Activated T-helper 1 cell treated with anti-CD3 and anti-CD28 coated beads, Interleukin-12 subunit alpha, Interleukin-12 subunit beta, Interleukin-2, Interleukin-4 antibody, amounts not matched to agents 30 ng/mL and 10 ng/mL and 1 ng/mL, durations not matched to agents 14 hours and 24 hours and 36 hours (primary cell): ENCODE data around the gene VEGFB. TPM values are rescaled to one million over a fixed set of nuclear protein-coding genes. Genes with fewer than 3 reads are reported as not detected.
A peak's percentile ranks its signal among the peaks of the same experiment; 100 is the strongest.
"Not testable (repeated sequence)": the region's sequence is repeated elsewhere in the genome, so short reads cannot be mapped to it uniquely, and the experiment has no call there.

ENCODE experiments used
- DNase-seq: peaks from one replicate; pipeline ENCODE4 v3.0.0; 2021; ENCODE audit warnings: low spot score
- H3K27ac Mint-ChIP-seq: one replicate; pipeline ENCODE4 v1.8.0; 2021; ENCODE audit warnings: mild to moderate bottlenecking, mixed read lengths
- H3K27me3 Mint-ChIP-seq: one replicate; pipeline ENCODE4 v1.8.0; 2022; ENCODE audit warnings: mild to moderate bottlenecking, moderate library complexity, mixed read lengths; ENCODE audit not compliant: insufficient read depth
- H3K36me3 Mint-ChIP-seq: one replicate; pipeline ENCODE4 v1.8.0; 2021; ENCODE audit warnings: low read depth, mixed read lengths
- H3K4me1 Mint-ChIP-seq: one replicate; pipeline ENCODE4 v1.8.0; 2021; ENCODE audit warnings: low read depth, mixed read lengths
- H3K4me3 Mint-ChIP-seq: one replicate; pipeline ENCODE4 v1.8.0; 2021; ENCODE audit warnings: mild to moderate bottlenecking, moderate library complexity, mixed read lengths
- H3K9me3 Mint-ChIP-seq: one replicate; pipeline ENCODE4 v1.8.0; 2021; ENCODE audit warnings: mixed read lengths
- intact Hi-C: fragments of 100-400 bp; cut with micrococcal nuclease; formaldehyde crosslinking; loops from one replicate; pipeline ENCODE4 v1.15.1; 2024
- total RNA-seq: library from RNA; stranded (reverse); gene quantifications from 2 replicates; pipeline ENCODE4 v1.2.3, GENCODE V29; 2022

Gene VEGFB
- total RNA-seq, 1 donor from 2014 or later, result 60.2 TPM

DNA sequence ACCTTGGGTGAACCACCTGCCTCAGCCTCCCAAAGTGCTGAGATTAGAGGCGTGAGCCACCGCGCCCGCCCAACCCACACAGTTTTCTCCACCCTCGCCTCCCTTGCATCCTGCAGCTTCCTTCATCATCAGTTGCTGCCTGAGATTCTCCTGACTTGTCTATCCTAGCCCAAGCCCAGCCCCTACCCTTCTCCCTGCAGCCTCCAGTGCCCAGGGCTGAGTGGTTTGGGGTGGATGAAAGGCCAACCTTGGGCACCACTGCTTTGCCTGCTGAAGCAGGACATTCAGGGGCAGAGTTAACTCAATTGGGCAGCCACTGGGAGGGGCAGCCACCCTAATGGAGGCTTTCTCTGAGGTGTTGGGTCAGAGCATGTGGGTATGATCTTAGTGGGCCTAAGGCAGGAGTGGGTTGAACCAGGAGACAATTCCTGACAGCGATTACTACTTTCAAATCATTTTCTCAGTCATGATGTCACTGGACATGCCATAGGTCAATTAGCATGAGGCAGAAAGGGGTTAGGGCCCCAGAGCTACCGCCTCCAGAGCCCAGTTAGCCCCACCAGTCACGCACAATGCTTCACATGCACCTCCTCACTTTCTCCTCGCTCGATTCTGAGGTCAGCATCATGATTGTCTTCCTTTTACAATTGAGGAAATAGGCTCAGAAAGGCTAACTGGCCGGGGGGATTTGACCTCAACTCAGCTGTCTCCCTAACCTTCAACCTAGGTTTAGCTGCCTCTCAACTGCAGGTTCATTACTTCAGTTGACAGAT lies 5.5 kb downstream of the VEGFB start:
- no peak for DNase-seq
- Mint-ChIP-seq H3K27ac (peak overlapping the region; percentile 94), H3K4me3 (peak overlapping the region; percentile 94), H3K36me3 (peaks cover 21% of the 10 kb centered on the region), H3K27me3 (no peaks in the 10 kb centered on the region), H3K4me1 (peaks cover 41% of the 10 kb centered on the region), H3K9me3 (no peaks in the 10 kb centered on the region)
- intact Hi-C loops, result loop anchor here (2.0 to 5.0 kb wide), 2 partner anchors 33 to 1648 kb away; partner anchors contain the start of genes FERMT3 and TUT1

DNA sequence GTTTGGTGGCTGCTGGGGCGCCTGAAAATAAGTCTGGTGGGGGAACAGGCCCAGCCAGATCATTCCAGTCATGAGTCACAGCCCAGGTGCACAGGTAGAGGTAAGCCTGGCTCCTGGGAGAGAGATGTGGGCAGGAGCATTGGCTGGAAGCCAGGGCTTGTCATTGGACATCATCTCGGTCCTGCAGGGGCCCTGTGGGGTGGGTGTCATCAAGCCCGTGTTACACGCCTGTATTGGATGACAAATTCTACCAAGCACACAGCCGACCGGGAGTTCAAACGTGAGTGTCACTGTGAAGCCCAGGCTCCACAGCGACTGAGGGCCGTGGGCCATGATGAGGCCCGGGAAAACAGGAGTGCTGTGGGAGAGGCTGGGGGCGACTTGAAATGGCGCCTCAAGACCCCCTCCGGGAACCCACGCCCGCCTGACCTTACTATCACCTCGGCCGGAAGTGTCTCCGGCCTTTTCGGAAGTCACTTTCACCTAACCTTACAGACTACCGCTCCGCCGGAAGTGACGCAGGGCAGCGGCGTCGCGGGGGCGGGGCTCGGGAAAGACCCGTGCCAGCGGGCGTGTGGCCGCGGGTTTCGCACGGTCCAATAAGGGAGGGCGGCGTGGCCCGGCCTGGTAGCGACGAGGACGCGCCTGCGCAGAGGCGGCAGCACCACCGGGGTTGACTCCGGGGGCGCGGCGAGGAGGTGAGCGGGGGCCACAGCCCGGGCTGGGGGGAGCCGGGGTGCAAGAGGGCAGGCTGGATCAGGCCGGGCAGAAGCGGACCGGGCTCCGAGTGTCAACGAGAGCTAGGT lies 6.3 kb downstream of the VEGFB start, which contains the start of gene FKBP2:
FKBP2 (plus strand) TSS at position 661 of the 806 bp plus-strand sequence. CDS start 1,293 bp downstream, outside the sequence.
- Mint-ChIP-seq H3K36me3 (peaks cover 21% of the 10 kb centered on the region), H3K4me3 (peak within 1 kb of the TSS; percentile 94), H3K9me3 (no peaks in the 10 kb centered on the region), H3K27ac (peak within 1 kb of the TSS; percentile 94), H3K27me3 (no peaks in the 10 kb centered on the region), H3K4me1 (peaks cover 35% of the 10 kb centered on the region)
- intact Hi-C loops, result loop anchor here (1.0 to 5.0 kb wide), 12 partner anchors 10 to 1648 kb away; partner anchors contain the start of genes BAD, CCDC88B, COX8A and DNAJC4
- DNase-seq, result peak; percentile 99

DNA sequence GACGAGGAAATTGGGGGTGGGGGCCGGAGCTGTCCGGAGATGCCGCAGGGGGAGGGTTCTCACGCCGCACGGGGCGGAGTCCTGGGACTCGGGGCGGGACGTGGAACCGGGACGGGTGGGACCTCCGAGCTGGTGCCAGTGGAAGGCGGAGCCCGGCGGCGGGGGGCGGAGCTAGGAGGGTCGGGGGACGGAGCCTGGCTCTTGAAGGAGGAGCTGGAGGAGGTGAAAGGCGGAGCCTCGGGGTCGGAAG lies 6.8 kb downstream of the VEGFB start:
- Mint-ChIP-seq H3K27ac (peak overlapping the region; percentile 94), H3K36me3 (peaks cover 21% of the 10 kb centered on the region), H3K4me1 (peaks cover 34% of the 10 kb centered on the region), H3K27me3 (no peaks in the 10 kb centered on the region), H3K4me3 (peak overlapping the region; percentile 94), H3K9me3 (no peaks in the 10 kb centered on the region)
- intact Hi-C loops, result loop anchor here (1.0 to 5.0 kb wide), 12 partner anchors 10 to 1649 kb away; partner anchors contain the start of genes BAD, CCDC88B, COX8A and DNAJC4
- DNase-seq, result peak; percentile 100

DNA sequence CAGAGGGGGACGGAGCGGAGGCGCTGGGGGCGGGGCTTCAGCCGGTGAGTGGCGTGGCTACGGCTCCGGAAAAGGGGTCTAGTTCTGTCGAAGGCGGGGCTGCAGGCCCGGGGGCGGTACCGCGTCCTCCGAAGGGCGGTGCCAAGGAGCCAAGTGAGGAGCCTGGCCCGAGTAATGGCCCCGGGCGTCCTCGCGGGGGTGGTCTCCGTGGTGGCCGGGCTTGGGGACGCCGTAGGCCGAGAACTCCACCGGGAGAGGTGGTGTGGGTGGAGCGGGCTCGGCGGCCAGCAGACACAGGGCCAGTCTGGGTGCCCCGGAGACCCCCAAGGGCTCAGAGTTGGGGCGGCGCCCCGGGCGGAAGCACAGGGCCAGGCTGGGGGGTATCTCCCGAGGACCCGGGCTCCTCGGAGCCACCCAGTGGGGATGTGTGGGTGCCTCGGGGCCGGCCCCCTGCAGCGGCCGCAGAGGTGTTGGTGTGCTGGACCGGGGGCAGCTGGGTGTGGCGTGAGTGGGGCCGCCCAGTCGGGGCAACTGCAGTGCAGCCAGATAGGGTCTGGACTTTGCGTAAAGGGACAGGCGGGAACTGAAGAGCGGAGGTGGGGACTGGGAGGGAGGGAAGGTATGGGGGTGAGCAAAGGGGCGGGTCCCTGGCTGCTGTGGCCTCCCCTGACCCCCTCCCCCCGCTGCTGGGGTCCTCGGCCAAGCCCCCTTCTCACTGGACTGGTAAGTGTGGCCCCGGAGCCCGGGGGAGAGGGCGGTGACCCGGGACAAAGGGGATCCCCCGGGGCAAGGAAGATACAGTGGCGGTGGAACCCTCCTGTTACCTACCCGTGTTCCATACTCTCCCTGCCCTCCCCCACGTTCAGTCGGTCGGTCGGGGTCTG lies 7.3 kb downstream of the VEGFB start:
- Mint-ChIP-seq H3K4me1 (peaks cover 34% of the 10 kb centered on the region), H3K36me3 (peaks cover 21% of the 10 kb centered on the region), H3K9me3 (no peaks in the 10 kb centered on the region), H3K27me3 (no peaks in the 10 kb centered on the region), H3K27ac (peak overlapping the region; percentile 94), H3K4me3 (peak overlapping the region; percentile 94)
- intact Hi-C loops, result loop anchor here (1.0 to 5.0 kb wide), 12 partner anchors 10 to 1649 kb away; partner anchors contain the start of genes BAD, CCDC88B, COX8A and DNAJC4
- DNase-seq, result peak; percentile 21

DNA sequence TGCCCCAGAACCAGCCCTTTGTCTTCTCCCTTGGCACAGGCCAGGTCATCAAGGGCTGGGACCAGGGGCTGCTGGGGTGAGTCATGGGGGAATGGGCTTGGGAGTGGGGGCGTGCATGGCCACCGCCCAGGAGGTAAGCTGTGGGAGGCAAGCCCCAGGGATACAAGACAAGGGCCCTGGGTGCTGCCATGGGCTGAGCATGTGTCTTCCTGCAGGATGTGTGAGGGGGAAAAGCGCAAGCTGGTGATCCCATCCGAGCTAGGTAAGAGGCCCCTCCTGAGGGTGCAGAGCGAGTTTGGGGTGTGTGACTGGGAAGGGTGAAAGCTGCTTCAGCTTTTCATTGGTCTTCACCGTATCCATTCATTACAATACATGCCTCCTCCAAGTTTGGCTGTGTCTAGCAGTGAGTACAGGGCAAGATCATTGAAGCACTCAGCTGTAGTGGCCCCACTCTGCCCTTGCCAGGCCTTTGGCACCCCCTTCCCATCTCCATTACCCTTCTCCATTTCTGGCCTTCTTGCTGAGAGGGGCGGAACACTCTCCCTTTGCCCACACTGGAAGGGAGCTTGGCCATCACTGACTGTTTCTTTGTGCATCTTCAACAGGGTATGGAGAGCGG lies 9.0 kb downstream of the VEGFB start:
- peak overlapping the region; percentile 94 for H3K4me3 Mint-ChIP-seq
- peaks cover 11% of the 10 kb centered on the region for H3K36me3 Mint-ChIP-seq
- H3K4me1 Mint-ChIP-seq, result peaks cover 40% of the 10 kb centered on the region
- DNase-seq, result no peak
- H3K27ac Mint-ChIP-seq, result no peak overlapping the region
- intact Hi-C loops, result loop anchor here (5.0 kb wide), 1 partner anchor 1651 kb away; the partner anchor contains the start of gene TUT1
- H3K9me3 Mint-ChIP-seq, result no peaks in the 10 kb centered on the region
- H3K27me3 Mint-ChIP-seq, result peaks cover 1% of the 10 kb centered on the region

DNA sequence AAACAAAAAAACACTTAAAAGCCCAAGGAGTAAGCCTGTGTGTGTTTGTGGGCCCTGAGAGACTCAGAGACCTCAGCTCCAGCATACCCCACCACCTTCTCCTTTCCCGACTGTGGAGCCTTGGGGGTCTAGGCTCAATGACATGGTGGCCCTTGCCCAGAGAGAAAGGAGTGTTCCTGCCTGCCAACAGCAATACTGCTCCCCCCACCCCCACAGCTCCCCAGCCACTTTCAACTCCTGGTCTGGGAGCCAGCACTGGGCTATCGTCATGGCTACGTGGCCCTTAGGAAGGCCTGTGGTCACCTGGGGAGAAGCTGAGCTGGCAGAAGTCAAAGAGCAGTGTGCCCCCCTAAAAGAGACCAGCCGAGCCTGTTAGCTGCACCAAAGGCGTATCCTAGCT lies 9.7 kb downstream of the VEGFB start:
- intact Hi-C loops, result loop anchor here (5.0 kb wide), 1 partner anchor 1652 kb away; the partner anchor contains the start of gene TUT1
- H3K27ac Mint-ChIP-seq, result no peak overlapping the region
- H3K4me1 Mint-ChIP-seq, result peaks cover 35% of the 10 kb centered on the region
- peaks cover 1% of the 10 kb centered on the region for H3K27me3 Mint-ChIP-seq
- H3K9me3 Mint-ChIP-seq, result no peaks in the 10 kb centered on the region
- H3K4me3 Mint-ChIP-seq, result peak overlapping the region; percentile 94
- peaks cover 11% of the 10 kb centered on the region for H3K36me3 Mint-ChIP-seq
- no peak for DNase-seq

DNA sequence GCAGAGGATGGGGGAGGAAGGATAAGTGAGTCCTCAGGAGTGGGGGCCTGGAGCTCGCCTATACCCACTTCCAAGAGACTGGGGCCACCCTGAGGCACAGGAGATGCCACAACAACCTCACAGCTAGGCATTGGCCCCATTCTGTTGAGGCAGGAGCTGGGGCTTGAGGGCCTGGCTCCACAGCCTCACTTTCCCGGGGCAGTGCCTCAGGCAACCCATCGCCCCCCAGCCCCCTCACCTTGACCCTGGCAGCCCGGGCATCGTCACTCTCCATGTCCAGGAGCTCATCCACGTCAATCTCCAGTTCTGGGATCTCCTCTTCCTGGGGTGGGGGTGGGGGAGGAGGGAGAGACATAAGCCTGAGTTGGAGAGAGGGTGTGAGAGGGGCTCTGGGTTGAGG lies 10.6 kb downstream of the VEGFB start:
- DNase-seq, result no peak
- Mint-ChIP-seq H3K27ac (peak overlapping the region; percentile 67), H3K27me3 (peaks cover 1% of the 10 kb centered on the region), H3K4me1 (peaks cover 33% of the 10 kb centered on the region), H3K9me3 (no peaks in the 10 kb centered on the region), H3K36me3 (peaks cover 8% of the 10 kb centered on the region), H3K4me3 (peak overlapping the region; percentile 94)
- intact Hi-C loops, result loop anchor here (5.0 kb wide), 1 partner anchor 1653 kb away; the partner anchor contains the start of gene TUT1

DNA sequence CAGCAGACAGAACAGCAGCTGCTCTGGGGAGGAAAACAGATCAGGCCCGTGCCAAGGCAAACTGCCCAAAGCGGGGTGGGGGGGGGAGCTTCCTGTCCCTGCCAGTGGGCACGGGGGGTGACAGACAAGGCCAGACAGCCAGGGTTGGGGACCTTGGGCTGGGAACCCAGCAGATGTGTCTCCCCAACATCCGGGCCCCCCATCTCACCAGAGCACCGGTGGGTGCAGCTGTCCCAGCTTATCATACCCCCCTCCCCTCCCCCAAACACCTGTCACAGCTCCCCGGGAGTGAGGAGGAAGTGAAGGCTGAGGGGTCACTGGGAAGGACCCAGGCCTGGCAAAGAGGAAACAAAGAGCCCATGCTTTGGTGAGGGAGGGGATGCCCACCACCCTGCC lies 11.0 kb downstream of the VEGFB start:
- no peaks in the 10 kb centered on the region for H3K9me3 Mint-ChIP-seq
- H3K27ac Mint-ChIP-seq, result peak overlapping the region; percentile 94
- peak overlapping the region; percentile 94 for H3K4me3 Mint-ChIP-seq
- H3K36me3 Mint-ChIP-seq, result peaks cover 5% of the 10 kb centered on the region
- DNase-seq, result no peak
- peaks cover 1% of the 10 kb centered on the region for H3K27me3 Mint-ChIP-seq
- H3K4me1 Mint-ChIP-seq, result peaks cover 31% of the 10 kb centered on the region
- intact Hi-C loops, result no loop called here

DNA sequence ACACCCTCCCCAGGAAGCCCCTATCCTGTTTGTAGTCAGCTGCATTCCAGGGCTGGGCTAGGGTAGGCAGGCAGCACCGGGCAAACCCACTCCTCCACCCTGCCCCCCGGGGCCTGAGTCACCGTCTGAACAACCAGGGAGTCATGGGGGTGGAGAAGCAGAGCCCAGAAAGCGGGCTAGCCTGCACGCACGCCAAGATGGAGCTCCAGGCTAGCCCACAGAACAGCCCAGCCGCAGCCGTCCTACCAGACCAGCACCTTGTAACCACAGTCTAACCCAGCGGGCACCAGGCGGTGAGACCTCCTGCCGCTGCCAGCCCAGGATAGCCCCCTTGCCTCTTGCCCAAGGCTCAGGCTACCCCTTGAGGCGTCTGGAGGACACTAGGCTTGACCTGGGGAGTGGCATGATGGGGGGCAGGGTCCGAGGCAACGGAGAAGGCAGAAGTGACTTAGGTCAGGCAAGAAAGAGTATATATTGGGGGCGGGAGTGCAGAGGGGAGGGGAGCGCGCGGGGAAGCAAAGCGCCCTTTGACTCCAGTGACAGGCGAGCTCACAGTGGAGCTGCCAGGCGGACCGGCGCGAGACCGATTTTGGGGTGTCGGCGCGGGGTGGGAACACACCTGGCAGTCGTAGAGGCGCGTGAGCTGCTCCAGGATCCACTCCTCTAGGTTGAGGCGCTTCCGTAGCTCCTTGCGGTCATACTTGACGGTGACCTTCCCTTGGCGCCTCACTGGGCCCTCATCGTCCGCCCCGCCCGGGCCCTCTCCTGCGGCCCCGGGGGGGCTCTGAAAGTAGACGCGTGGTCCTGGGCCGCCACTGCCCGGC lies 11.6 kb downstream of the VEGFB start:
- Mint-ChIP-seq H3K27ac (peak overlapping the region; percentile 94), H3K4me3 (peak overlapping the region; percentile 94), H3K4me1 (peaks cover 29% of the 10 kb centered on the region), H3K36me3 (peaks cover 5% of the 10 kb centered on the region), H3K9me3 (no peaks in the 10 kb centered on the region), H3K27me3 (peaks cover 1% of the 10 kb centered on the region)
- DNase-seq, result peak; percentile 35
- intact Hi-C loops, result loop anchor here (1.0 kb wide), 4 partner anchors 16 to 59 kb away; partner anchors contain the start of genes DNAJC4 and ESRRA

DNA sequence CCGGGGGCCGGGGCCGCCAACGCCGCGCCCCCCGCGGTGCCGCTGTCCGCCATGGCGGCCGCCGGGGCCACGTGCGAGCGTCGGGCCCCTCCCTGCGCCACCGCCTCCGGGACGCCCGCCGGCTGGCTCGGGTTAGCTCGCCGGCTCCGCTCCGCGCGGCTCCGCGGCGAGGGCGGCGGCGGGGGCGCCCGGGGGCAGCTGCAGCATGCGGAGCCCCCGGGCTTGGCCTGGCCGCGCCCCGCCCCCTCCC lies 12.2 kb downstream of the VEGFB start:
- H3K4me3 Mint-ChIP-seq, result peak overlapping the region; percentile 86
- not testable (repeated sequence) for H3K27me3 Mint-ChIP-seq, DNase-seq, H3K27ac Mint-ChIP-seq, H3K36me3 Mint-ChIP-seq, H3K9me3 Mint-ChIP-seq
- peaks cover 29% of the 10 kb centered on the region for H3K4me1 Mint-ChIP-seq
- intact Hi-C loops, result loop anchor here (1.0 kb wide), 4 partner anchors 16 to 59 kb away; partner anchors contain the start of genes DNAJC4 and ESRRA
